ENCODE data around the gene GLYR1. TPM values are rescaled to one million over a fixed set of nuclear protein-coding genes. Genes with fewer than 3 reads are reported as not detected.
"Not testable (repeated sequence)": the region's sequence is repeated elsewhere in the genome, so short reads cannot be mapped to it uniquely, and the experiment has no call there.

GLYR1 gene
- total RNA-seq, 1 experiment from 2014 or later, result 35.8 TPM

DNA sequence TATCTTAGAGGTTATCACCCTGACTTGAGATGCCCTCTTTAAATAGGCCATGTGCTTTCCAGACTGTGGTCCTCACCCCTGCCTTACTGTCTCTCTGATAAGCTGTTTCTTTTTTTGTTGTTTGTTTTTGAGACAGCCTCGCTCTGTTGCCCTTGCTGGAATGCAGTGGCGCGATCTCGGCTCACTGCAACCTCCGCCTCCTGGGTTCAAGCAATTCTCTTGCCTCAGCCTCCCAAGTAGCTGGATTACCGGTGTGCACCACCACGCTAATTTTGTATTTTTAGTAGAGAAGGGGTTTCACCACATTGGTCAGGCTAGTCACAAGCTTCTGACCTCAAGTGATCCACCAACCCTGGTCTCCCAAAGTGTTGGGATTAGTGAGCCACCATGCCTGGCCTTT lies 58.2 kb downstream of the GLYR1 start:
- DNase-seq (ENCODE audit: low spot score), result no peak

DNA sequence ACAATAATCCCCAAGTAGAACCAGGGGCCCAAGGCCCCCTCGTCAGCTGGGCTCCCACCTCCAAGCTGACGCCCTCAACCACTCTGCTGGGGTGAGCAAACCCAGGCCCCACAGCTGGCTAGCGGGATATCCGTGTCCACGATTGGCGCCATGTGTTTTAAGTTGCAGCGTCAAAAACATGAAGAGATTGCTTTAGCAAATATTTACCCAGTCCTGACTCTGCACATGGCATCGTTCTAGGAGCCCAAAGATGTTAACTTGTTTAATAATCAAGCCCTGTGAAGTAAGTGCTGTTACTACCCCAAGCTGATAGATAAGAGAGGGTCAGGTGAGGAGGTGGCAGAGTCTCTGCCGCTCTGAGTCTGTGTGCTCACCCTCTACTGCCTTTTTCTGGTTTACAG lies 58.6 kb downstream of the GLYR1 start:
- DNase-seq (ENCODE audit: low spot score), result no peak

DNA sequence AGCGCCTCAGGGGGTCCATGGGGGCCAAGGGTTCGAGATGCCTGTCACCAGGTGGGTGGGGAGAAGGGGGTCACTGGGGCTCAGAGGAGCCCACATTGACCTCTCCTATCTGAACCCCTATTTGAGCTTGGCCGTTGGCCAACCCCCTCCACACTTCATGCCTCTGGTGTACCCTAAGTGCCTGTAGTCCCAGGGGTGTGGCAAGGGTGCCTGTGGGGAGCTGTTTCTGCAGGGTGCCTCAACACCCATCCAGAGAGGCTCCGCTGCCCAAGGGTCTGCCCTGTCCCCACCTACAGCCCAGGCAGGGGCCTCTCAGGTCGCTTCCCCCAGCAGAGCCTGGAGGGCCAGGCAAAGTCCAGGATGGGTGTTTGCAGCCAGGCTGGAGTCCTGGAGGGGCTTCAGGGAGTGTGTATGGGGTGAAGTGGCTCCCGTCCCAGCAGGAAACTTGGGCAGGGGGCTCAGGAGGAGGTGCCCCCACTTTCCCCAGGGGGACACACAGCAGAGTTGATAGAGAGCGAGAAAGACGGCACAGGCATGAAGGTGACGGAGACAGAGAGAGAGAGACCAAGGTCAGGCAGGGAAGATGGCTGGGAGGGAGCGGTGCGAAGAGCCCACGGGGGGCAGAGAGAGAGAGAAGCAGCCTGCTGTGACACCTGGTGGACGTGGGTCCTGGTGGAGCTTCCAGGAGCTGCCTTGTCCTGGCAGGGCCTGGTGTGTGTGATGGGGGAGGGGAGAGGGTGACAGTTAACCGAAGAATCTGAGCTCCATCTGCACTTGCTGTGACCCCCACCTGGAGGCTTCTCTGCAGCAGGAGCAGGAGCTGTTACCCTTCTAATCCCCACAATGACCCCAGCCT lies 59.2 kb downstream of the GLYR1 start, which contains the start of gene SEPTIN12:
Gene SEPTIN12 (minus strand): TSS at position 719 of the 856 bp plus-strand sequence. CDS start 700 bp downstream, at position 19.
- DNase-seq (ENCODE audit: low spot score), result no peak

DNA sequence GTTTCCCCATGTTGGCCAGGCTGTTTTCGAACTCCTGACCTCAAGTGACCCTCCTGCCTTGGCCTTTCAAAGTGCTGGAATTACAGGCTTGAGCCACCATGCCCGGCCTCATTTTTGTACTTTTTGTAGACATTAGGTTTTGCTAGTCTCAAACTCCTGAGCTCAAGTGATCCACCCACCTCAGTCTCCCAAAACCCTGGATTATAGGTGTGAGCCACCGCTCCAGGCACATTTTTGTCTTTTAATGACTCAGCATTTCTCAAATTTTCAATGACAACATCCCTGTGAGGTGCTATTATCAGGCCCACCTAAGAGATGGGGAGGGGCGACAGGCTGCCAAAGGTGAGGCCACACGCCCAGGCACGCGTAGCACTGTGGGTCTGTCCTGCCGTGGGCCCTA lies 60.0 kb downstream of the GLYR1 start:
- DNase-seq (ENCODE audit: low spot score), result no peak

DNA sequence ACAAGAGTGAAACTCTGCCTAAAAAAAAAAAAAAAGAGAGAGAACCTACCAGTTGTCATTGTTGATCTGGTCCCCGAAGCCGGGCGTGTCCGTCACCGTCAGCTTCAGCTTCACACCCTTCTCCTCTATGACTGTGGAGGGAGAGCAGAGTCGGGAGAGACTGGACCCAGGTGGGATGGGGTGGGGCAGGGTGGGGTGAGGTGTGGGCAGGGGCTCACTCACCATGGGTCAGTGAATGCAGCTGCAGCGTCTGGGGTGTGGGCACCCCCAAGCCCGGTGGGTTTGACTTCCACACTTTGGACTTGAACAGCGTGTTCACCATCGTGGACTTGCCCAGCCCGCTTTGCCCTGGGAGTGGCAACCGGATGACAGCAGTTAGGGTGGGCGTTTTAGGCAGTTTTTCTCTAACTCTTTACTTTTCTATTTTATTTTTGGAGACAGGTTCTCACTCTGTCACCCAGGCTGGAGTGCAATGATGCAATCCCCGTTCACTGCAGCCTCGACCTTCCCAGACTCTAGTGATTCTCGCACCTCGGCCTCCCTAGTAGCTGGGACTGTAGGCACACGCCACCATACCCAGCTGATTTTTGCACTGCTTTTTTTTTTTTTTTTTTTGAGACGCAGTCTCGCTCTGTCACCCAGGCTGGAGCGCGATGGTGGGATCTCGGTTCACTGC lies 61.2 kb downstream of the GLYR1 start:
- no peak for DNase-seq (ENCODE audit: low spot score)

DNA sequence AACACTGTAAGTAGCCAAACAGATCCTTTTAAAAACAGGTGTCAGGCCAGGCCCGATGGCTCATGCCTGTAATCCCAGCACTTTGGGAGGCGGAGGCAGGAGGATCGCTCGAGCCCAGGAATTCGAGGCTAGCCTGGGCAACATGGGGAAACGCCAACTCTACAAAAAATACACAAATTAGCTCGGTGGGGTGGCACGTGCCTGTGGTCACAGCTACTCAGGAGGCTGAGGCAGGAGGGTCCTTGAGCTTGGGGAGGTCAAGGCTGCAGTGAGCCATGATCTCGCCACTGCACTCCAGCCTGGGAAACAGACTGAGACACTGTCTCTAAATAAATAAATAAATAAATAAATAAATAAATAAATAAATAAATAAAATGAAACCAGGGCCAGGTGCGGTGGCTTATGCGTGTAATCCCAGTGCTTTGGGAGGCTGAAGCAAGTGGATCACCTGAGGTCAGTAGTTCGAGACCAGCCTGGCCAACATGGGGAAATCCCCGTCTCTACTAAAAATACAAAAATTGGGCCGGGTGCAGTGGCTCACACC lies 62.6 kb downstream of the GLYR1 start:
- not testable (repeated sequence) for DNase-seq (ENCODE audit: low spot score)

DNA sequence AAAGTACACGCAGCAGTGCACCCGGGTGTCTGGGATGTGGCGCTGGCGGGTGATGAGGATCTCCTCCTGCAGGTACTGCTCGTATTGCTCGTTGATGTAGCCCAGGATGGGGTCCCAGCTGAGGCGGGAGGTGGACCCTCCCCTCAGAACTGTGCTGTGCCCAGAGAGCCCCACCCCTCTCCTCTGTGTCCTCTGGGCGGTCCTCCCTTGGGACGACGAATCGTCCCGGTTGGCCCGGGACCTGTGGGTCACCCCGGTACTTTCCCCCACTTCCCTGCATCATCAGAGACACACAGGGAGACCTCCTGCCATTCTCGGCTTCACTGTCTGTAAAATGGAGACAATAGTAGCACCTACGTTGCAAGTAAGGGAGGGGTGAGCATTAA lies 63.1 kb downstream of the GLYR1 start:
- no peak for DNase-seq (ENCODE audit: low spot score)

DNA sequence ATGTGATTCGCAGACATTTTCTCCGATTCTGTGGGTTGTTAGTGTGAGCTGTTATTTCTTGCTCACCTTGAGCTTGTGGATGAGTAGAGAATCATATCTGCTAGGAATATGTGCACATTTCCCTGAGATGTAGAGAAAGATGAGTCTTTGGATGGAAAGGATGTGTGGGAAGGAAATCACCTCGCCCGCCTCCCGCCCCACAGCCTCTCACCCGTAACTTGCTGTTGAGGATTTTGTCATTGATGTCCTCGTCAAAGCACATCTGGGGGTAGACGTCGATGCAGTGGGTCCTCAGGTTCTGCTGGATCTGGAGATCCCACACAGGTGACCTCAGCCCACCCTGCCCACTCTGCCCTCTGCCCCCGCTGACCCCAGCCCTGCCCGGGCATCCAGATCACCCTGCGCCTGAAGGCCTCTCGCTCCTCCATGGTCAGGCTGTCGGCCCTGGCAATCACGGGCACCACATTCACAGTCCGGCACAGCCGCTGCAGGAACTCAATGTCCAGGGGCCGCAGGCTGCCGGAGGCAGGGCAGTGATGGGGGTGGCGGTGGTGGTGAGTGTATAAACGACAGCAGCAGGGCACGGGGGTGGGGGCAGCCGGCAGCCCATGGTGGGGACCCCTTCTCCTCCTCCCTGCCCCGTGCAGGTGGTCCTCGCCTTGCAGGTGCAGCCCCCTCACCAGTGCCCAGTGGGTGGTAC lies 63.7 kb downstream of the GLYR1 start:
- no peak for DNase-seq (ENCODE audit: low spot score)

DNA sequence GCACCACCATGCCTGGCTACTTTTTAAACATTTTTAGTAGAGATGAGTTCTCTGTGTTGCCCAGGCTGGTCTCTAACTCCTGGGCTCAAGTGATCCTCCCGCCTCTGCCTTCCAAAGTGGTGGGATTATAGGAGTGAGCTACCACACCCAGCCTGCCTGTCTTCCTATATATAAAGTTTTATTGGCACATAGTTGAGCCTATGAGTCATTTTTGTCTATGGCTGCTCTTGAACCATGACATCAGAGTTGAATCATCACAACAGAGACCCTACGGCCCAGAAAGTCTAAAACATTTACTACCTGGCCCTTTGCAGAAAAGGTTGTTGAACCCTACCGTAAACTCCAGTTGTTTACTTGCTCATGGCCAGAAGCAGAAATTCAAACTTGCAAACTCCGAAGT lies 66.9 kb downstream of the GLYR1 start:
- DNase-seq (ENCODE audit: low spot score), result no peak

DNA sequence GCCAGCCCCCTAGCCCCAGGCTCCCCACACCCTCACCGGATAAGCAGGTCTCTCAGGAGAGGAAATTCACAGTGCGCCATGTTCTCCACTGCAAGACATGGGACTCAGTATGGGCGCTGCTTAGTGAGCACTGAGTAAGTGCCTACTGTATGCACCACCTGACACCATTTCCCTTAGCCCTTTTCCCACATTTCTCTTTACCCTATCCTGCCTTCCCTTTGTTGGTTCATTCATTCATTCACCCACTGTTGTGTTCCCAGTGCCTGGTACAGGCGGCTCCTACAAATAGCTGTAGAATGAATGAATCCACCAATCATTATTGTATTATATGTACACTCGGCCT lies 69.1 kb downstream of the GLYR1 start:
- no peak for DNase-seq (ENCODE audit: low spot score)

DNA sequence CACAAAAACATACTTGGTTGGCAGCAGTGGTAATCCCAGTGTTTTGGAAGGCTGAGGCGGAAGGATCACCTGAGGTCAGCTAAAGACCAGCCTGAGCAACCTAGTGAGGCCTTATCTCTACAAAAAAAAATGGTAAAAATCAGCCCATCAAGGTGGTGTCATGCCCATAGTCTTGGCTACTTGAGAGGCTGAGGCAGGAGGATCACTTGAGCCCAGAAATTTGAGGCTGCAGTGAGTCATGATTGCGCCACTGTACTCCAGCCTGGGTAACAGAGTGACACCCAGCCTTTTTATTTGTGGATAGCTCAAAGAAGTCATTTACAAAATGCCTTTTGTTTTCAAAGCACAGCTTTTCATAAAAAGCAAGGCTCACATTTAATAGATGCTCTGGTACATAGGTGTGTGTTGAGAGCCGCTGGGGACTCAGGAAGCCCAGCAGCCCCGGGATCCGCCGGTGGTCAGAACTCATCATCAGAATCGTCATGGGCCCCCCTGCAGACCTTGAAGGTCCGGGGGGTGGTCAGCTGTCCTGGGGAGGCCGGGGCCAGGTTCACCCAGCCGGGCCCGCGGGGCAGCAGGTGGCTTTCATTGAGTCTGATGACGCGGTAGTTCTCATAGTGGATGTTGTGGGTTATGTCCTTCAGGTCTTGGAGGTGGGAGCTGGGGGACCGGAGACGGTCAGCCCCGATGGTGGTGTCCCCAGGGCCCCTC lies 69.6 kb downstream of the GLYR1 start:
- no peak for DNase-seq (ENCODE audit: low spot score)

DNA sequence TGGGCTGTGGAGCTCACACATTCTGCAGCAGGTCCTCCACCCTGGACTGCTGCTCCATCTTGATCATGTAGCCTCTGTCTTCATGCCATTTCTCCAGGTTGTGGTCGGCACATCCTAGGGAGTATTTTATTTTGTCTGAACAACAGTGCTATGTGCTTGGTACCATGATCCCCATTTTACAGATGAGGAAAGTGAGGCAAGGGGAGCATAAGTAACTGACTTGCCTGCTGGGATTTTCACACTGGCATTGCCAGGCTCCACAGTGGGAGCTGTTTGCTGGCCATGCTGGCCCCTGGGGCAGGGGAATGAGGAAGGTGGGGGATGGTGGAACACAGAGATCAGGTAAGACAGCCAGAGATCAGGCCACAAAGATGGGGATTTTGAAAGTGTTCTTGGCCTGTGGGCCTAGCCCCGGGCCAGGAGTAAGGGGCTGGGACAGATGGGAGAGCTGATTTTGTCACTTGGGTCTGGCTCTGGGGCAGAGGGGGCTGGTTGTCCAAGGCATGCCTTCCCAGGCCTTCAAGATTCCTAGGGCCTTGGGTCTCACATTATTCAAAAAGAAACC lies 70.9 kb downstream of the GLYR1 start:
- DNase-seq (ENCODE audit: low spot score), result no peak

DNA sequence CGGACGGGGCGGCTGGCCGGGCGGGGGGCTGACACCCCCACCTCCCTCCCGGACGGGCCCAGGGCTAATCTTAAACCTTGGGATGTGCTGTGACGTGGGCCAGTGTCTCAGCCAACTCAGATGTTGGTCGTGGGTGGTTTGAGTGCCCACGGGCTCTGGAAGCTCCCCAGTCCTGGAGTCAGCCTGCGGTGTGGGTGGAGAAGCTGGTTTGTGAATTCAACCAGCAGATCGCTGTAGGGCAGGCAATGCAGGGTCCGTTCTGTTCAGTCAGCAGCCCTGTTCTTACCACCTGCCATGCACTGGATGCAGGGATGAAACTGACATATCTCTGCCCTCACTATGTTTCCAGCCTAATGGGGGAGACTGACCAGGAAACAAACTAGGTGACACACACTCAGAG lies 72.1 kb downstream of the GLYR1 start:
- no peak for DNase-seq (ENCODE audit: low spot score)

DNA sequence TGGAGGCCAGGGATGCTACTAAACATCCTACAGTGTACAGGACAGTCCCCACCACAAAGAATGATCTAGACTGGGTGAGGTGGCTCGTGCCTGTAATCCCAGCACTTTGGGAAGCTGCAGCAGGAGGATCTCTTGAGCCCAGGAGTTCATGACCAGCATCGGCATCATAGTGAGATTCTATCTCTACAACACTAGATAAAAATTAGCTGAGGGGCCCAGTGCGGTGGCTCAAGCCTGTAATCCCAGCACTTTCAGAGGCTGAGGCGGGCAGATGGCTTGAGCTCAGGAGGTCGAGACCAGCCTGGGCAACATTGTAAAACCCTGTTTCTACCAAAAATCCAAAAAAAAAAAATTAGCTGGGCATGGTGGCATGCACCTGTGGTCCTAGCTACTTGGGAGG lies 74.7 kb downstream of the GLYR1 start:
- DNase-seq (ENCODE audit: low spot score), result no peak

DNA sequence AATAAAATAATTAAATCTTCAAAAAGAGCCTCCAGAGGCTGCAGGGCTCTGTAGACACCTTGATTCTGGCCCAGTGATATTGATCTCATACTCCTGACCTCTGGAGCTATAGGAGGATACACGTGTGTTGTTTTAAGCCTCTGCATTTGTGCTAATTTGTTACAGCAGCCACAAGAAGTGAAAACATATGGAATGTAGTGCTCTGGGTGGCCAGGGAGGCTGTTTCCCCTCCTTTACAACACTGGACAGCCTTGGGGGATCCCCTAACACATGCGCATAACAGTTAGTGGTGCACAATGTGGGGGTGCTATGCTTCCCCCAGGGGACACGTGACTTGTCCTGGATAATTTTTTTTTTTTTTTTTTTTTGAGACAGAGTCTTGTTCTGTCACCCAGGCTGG lies 75.4 kb downstream of the GLYR1 start:
- DNase-seq (ENCODE audit: low spot score), result no peak

DNA sequence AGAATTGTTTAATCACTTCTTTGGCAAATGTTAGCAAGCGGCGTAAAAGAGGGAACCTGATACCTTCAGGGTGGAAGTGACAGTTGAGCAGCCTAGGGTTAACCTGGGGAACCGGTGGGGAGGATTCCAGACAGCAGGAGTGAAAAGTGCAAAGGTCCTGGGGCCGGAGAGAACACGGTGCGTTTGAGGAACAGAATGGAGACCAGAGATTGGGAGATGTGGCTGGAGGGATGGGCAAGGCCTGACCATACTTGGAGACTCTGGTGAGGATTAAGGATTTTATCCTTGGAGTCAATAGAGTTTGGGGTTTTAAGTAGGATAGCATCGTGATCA lies 77.8 kb downstream of the GLYR1 start:
- no peak for DNase-seq (ENCODE audit: low spot score)

DNA sequence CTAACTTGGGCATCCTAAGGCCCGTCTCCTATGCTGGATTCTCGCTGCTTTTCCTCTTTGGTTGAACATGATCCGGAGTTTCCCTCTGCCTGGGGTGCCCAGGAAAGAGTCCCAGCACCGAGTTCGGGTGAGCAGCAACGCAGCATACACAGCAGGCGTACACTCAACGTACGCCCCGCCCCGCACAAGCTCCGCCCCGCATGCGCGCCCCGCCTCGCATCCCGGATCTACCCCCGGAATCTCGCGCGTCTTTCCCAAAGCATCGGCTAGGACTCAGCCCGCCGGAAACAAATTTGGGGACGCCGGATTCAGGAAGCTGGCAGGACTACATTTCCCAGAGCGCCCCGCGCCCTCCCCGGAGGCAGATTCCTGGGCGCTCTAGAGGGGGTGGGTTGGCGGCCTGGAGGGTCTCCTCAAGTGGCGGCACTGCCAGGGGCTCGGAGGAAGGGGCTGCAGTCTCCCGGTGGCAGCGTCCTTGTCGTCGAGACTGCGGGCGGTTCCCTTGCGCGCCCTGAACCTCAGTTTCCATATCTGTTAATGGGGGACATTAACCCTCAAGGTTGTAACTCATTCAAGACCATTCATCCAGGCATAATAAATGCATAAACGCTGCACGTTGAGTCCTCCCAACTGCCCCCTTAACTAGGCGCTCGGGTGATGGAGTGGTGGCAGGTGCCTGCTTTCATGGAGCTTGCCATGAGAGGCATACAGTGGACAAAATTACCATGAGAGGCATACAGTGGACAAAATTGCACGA lies 78.4 kb downstream of the GLYR1 start:
- DNase-seq (ENCODE audit: low spot score), result peak; percentile 90

DNA sequence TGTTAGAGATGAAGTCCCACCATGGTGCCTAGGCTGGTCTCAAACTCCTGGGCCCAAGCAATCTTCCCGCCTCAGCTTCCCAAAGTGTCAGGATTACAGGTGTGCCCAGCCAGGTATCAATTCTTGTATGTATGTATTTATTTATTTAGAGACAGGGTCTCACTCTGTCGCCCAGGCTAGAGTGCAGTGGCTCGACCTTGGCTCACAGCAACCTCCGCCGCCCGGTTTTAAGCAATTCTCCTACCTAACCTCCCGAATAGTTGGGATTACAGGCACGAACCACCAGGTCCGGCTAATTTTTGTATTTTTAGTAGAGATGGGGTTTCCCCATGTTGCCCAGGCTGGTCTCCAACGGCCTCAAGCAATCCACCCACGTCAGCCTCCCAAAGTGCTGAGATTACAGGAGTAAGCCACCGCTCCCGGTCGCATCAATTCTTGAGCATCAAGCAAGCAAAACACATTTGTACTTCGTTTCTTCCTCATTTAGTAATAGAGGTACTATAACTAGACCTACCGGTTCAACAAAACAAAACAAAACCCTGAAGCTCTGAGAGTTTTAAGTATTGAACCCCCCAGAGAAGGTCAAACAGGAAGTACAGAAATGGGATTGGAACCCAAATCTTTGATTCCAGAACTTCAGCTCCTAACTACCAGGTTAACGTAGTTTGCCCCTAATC lies 79.1 kb downstream of the GLYR1 start:
- DNase-seq (ENCODE audit: low spot score), result no peak

DNA sequence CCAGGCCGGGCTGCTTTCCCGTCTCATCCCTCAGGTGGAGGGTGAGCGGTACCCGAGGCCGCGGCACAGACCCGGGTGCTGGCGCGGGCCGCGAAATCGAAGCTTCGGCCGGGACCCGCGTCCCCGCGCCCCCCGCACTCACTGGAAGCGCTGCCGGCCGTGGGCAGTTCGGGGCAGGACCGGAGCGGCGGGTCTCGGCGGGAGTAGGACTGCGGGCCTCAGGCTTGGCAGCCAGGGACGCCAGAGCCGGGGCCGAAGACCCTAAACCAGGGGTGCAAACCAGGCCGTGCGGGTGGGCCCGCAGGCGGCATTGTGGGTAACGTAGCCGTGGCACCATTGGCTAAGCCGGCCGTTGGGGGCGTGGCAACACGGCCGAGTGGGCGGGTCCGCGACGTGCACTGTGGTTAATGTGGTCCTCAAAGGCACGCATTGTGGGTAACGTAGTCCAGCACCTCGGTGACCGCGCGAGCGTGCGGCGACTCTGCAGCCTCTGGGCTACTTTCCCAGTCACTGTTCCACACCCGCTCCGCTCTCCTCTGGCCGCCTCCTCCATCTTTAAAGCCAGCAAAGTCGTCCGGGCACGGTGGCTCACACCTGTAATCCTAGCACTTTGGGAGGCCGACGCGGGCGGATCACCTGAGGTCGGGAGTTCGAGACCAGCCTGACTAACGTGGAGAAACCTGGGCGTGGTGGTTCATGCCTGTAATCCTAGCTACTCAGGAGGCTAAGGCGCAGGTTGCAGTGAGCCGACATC lies 80.0 kb downstream of the GLYR1 start, which contains the start of gene ZNF500:
Gene ZNF500 (minus strand): TSS at position 288 of the 754 bp plus-strand sequence. CDS start 1,184 bp downstream, outside the sequence.
- peak; percentile 96 for DNase-seq (ENCODE audit: low spot score)
